ENCODE data around the gene AACS.
A peak's percentile ranks its signal among the peaks of the same experiment; 100 is the strongest.

- no peak for TF ChIP-seq CTCF (IDR thresholded peaks at IDR 0.05 in 2 of 3, conservative IDR thresholded peaks at IDR 0.05 in 1 of 3; ENCODE audit: control insufficient read depth in 2 of 3, extremely low read depth in 1 of 3, insufficient read depth in 1 of 3, low read depth in 3 of 3, low read length in 3 of 3)
- no peak for TF ChIP-seq SMC3 (IDR thresholded peaks at IDR 0.05; ENCODE audit: borderline replicate concordance, low read length)
- TF ChIP-seq IRF5 (IDR thresholded peaks at IDR 0.05; ENCODE audit: borderline replicate concordance) = no peak
- no peak for TF ChIP-seq NR2F1 (conservative IDR thresholded peaks at IDR 0.05)
- TF ChIP-seq BRCA1 (IDR thresholded peaks at IDR 0.05; ENCODE audit: low read depth, low read length) = no peak
- TF ChIP-seq EZH2 (IDR thresholded peaks at IDR 0.05; ENCODE audit: borderline replicate concordance, control insufficient read depth, low read depth, low read length) = peak; percentile 83; the same call in 1 of the 2 replicates
- TF ChIP-seq USF1 (IDR thresholded peaks at IDR 0.05; ENCODE audit: borderline replicate concordance, extremely low read length, insufficient read depth, low read depth, low read length) = no peak
- TF ChIP-seq E4F1 (IDR thresholded peaks at IDR 0.05; ENCODE audit: borderline replicate concordance, partially characterized antibody) = no peak
- TF ChIP-seq ZBTB11 (CRISPR knock-in tag; IDR thresholded peaks at IDR 0.05) = no peak
- TF ChIP-seq REST (IDR thresholded peaks at IDR 0.05; ENCODE audit: low read depth, low read length) = no peak
- TF ChIP-seq ATF3 (IDR thresholded peaks at IDR 0.05; ENCODE audit: borderline replicate concordance, extremely low read depth, low read depth, low read length) = no peak
- no peak for TF ChIP-seq JUND (IDR thresholded peaks at IDR 0.05; ENCODE audit: low read depth, low read length)
- TF ChIP-seq BCL11A (IDR thresholded peaks at IDR 0.05; ENCODE audit: low read depth, low read length) = no peak
- no peak for TF ChIP-seq ETV6 (conservative IDR thresholded peaks at IDR 0.05 in 1 of 2, IDR thresholded peaks at IDR 0.05 in 1 of 2; ENCODE audit: borderline replicate concordance in 1 of 2, low read depth in 1 of 2)
Observed at GRCh38 chr12:125187780-125188741, 122.8 kb downstream of the AACS start.
